AG04449 (cell line): ENCODE measurements around the gene CFAP69.

Experiments
- CTCF ChIA-PET: fragments of 350-600 bp; formaldehyde crosslinking; extraction: SDS; loops from one replicate; lab custom pipeline; 2021; ENCODE audit warnings: antibody characterized with exemption; lab: Yijun Ruan, JAX
- POLR2A ChIA-PET: fragments of 400-600, 350-600 bp; formaldehyde crosslinking; extraction: SDS; loops from one replicate; lab custom pipeline; 2020; ENCODE audit warnings: antibody characterized with exemption, inconsistent platforms; lab: Yijun Ruan, JAX
- DNase-seq: peaks from one replicate; pipeline ENCODE4 v3.0.0-alpha.2; 2010; ENCODE audit warnings: low read depth, low spot score
- H3K4me3 ChIP-seq: 2 replicates; pipeline ENCODE4 v1.5.1; 2011; ENCODE audit warnings: low read depth, mild to moderate bottlenecking, control low read depth, low read length
- CTCF ChIP-seq: IDR thresholded peaks from one replicate; pipeline ENCODE4 v1.5.1; 2011; ENCODE audit warnings: mild to moderate bottlenecking, moderate library complexity, low read length, control low read depth, inconsistent platforms; ENCODE audit not compliant: insufficient read depth; ENCODE audit errors: missing control alignments

The CFAP69 gene

GRCh38 chr7:90256778-90257177, 11.8 kb downstream of the CFAP69 start:
- ChIA-PET CTCF (interaction anchor here (5.2 kb wide), 1 partner anchor 103 kb away, joined by 53 read pairs; the partner anchor contains the start of gene STEAP1), POLR2A (no interaction called here)
- H3K4me3 ChIP-seq, result no peak overlapping the region
- TF ChIP-seq CTCF, result no peak
- DNase-seq, result no peak

- CTCF ChIA-PET, result interaction anchor here (1.0 to 5.2 kb wide), 6 partner anchors 9 to 167 kb away, joined by 3 to 53 read pairs (median 8); partner anchors contain the start of genes STEAP1 and STEAP2
- no peak overlapping the region for H3K4me3 ChIP-seq
These were observed 16.5 kb downstream of the CFAP69 start for GRCh38 chr7:90261441-90261840.

GRCh38 chr7:90262438-90262837, 17.5 kb downstream of the CFAP69 start:
- ChIA-PET CTCF (interaction anchor here (0.9 to 6.4 kb wide), 8 partner anchors 8 to 167 kb away, joined by 3 to 80 read pairs (median 6); partner anchors contain the start of gene STEAP1), POLR2A (interaction anchor here (0.6 kb wide), 1 partner anchor 100 kb away, joined by 4 read pairs; no protein-coding TSS in a partner anchor)
- TF ChIP-seq CTCF, result no peak
- H3K4me3 ChIP-seq, result no peak overlapping the region
- DNase-seq, result no peak

More at GRCh38 chr7:90261441-90261840, 16.5 kb downstream of the CFAP69 start:
- TF ChIP-seq CTCF, result no peak
- DNase-seq, result no peak
- POLR2A ChIA-PET, result no interaction called here

GRCh38 chr7:90266808-90267207, 21.8 kb downstream of the CFAP69 start:
- ChIA-PET CTCF (interaction anchor here (1.1 to 6.4 kb wide), 5 partner anchors 46 to 161 kb away, joined by 3 to 80 read pairs (median 4); partner anchors contain the start of gene STEAP1), POLR2A (no interaction called here)
- no peak for DNase-seq
- no peak overlapping the region for H3K4me3 ChIP-seq
- no peak for TF ChIP-seq CTCF

GRCh38 chr7:90267263-90267858, 22.4 kb downstream of the CFAP69 start:
- CTCF ChIA-PET, result interaction anchor here (0.6 to 6.4 kb wide), 6 partner anchors 42 to 161 kb away, joined by 3 to 80 read pairs (median 4); partner anchors contain the start of gene STEAP1
- no peak overlapping the region for H3K4me3 ChIP-seq
- no peak for TF ChIP-seq CTCF
- DNase-seq, result no peak
- POLR2A ChIA-PET, result no interaction called here

GRCh38 chr7:90269163-90269562, 24.2 kb downstream of the CFAP69 start:
- ChIA-PET CTCF (interaction anchor here (0.8 to 1.9 kb wide), 3 partner anchors 14 to 115 kb away, joined by 3 to 6 read pairs (median 3); partner anchors contain the start of genes GTPBP10 and STEAP1), POLR2A (no interaction called here)
- TF ChIP-seq CTCF, result no peak
- H3K4me3 ChIP-seq, result no peak overlapping the region
- DNase-seq, result no peak
